Activated CD8-positive, alpha-beta T cell treated with anti-CD3 and anti-CD28 coated beads for 36 hours (primary cell): ENCODE results near the gene ALKBH3. TPM values are rescaled to one million over a fixed set of nuclear protein-coding genes. Genes with fewer than 3 reads are reported as not detected.

Experiments
- ATAC-seq: fragments of 200-7000 bp; cut with Tn5 transposase; one replicate; pipeline ENCODE4 v1.10.0; 2021; ENCODE audit warnings: mild to moderate bottlenecking, moderate library complexity
- CTCF ChIA-PET: fragments of 350-600 bp; sonication (Branson Sonifier 250); formaldehyde crosslinking; loops from one replicate; lab custom pipeline; 2021; ENCODE audit warnings: antibody characterized with exemption; lab: Charles Lee
- POLR2A ChIA-PET: fragments of 350-600 bp; sonication (Branson Sonifier 250); formaldehyde crosslinking; loops from one replicate; lab custom pipeline; 2021; ENCODE audit warnings: antibody characterized with exemption; lab: Charles Lee
- DNase-seq: peaks from one replicate; pipeline ENCODE4 v3.0.0-alpha.2; 2020
- H3K27ac Mint-ChIP-seq: one replicate; pipeline ENCODE4 v1.8.0; 2021; ENCODE audit warnings: mild to moderate bottlenecking, mixed read lengths
- H3K27me3 Mint-ChIP-seq: one replicate; pipeline ENCODE4 v1.8.0; 2021; ENCODE audit warnings: mixed read lengths
- H3K36me3 Mint-ChIP-seq: one replicate; pipeline ENCODE4 v1.8.0; 2021; ENCODE audit warnings: low read depth, mixed read lengths
- H3K4me1 Mint-ChIP-seq: one replicate; pipeline ENCODE4 v1.8.0; 2021; ENCODE audit warnings: low read depth, mixed read lengths
- H3K4me3 Mint-ChIP-seq: one replicate; pipeline ENCODE4 v1.8.0; 2021; ENCODE audit warnings: mild to moderate bottlenecking, moderate library complexity, mixed read lengths
- H3K9me3 Mint-ChIP-seq: one replicate; pipeline ENCODE4 v1.8.0; 2021; ENCODE audit warnings: mixed read lengths
- intact Hi-C: fragments of 100-400 bp; cut with micrococcal nuclease; formaldehyde crosslinking; loops from one replicate; pipeline ENCODE4 v1.10.0; 2022
- total RNA-seq, 2 experiments: library from RNA; stranded (reverse); gene quantifications; one replicate each; pipeline ENCODE4 v1.2.3, GENCODE V29; 2021
- TF ChIP-seq, protein P1 (sequence below): fragments of 200-600 bp; IDR thresholded peaks from one replicate; pipeline ENCODE4 v1.8.0; 2022; ENCODE audit warnings: antibody characterized with exemption, mild to moderate bottlenecking

ALKBH3 gene
- total RNA-seq, 2 experiments from 2014 or later = 40.1 to 48.4 TPM

DNA sequence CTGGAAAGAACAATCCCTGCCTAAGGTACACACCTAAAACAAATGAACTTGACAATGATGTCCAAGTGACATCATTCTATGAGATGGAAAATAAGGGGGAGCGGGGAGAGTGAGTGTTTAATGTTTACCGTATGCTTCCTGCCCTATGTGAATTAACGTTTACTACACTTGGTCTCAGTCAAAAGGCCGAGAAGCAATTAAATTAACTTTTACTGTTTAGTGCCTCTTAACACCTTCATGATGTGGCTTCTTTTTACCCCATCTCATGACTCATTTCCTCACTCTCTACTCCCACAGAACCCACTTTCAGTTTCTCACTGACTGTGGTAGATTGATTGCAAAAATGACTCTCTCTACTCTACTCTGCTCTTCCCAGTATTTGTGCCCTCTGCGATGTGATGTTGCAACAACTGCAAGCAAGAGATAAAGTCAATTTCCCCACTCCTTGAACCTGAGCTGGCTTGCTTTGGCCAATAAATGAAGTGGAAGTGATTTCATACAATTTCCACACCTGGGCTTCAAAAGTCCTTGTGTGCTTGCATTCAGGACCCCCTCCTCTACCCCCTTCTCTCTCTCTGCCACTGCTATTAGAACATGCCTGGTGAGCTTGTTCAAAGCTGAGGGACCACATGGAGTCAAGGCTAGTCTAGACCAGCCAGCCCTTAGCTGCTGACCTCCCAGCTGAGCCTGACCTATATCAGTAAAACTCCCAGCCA lies 11.6 kb upstream of the ALKBH3 start:
- Mint-ChIP-seq H3K27ac (peak overlapping the region; percentile 82), H3K36me3 (no peaks in the 10 kb centered on the region), H3K4me3 (peak overlapping the region; percentile 31), H3K27me3 (peaks cover 19% of the 10 kb centered on the region), H3K4me1 (peaks cover 30% of the 10 kb centered on the region), H3K9me3 (peaks cover 2% of the 10 kb centered on the region)
- ChIA-PET CTCF (interaction anchor here (0.9 to 3.8 kb wide), 2 partner anchors 21 to 43 kb away, joined by 4 to 15 read pairs; no protein-coding TSS in a partner anchor), POLR2A (interaction anchor here (0.7 to 1.0 kb wide), 2 partner anchors 9 to 229 kb away, joined by 3 read pairs; no protein-coding TSS in a partner anchor)
- intact Hi-C loops = loop anchor here (5.0 kb wide), 1 partner anchor 37 kb away; no protein-coding TSS in a partner anchor
- TF ChIP-seq, protein P1, sequence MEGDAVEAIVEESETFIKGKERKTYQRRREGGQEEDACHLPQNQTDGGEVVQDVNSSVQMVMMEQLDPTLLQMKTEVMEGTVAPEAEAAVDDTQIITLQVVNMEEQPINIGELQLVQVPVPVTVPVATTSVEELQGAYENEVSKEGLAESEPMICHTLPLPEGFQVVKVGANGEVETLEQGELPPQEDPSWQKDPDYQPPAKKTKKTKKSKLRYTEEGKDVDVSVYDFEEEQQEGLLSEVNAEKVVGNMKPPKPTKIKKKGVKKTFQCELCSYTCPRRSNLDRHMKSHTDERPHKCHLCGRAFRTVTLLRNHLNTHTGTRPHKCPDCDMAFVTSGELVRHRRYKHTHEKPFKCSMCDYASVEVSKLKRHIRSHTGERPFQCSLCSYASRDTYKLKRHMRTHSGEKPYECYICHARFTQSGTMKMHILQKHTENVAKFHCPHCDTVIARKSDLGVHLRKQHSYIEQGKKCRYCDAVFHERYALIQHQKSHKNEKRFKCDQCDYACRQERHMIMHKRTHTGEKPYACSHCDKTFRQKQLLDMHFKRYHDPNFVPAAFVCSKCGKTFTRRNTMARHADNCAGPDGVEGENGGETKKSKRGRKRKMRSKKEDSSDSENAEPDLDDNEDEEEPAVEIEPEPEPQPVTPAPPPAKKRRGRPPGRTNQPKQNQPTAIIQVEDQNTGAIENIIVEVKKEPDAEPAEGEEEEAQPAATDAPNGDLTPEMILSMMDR = no peak
- DNase-seq (peak; percentile 66), ATAC-seq (peak; percentile 95)

DNA sequence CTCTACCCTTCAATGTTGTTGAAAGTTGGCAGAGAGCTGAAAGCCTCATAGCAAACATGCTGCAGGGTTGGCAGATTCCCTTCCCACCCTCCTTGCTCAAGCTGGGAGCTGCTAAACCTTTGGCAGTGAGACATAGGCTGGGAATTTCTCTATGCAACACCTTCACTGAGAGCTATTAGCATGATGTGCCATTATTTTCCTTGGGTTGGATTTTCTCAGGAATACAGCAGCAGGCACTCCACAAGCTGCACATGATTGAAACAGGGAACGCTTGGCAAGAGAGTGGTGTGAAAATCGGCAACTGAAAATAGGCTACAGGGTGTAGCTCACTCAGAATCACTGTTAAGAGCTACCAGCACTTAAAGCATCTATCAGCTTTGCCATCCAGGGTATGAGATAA lies 9.6 kb upstream of the ALKBH3 start:
- intact Hi-C loops = no loop called here
- Mint-ChIP-seq H3K27me3 (peaks cover 21% of the 10 kb centered on the region), H3K9me3 (peaks cover 2% of the 10 kb centered on the region), H3K4me1 (peaks cover 29% of the 10 kb centered on the region), H3K27ac (no peak overlapping the region), H3K4me3 (no peak overlapping the region), H3K36me3 (no peaks in the 10 kb centered on the region)
- ChIA-PET POLR2A (interaction anchor here (0.6 kb wide), 1 partner anchor 167 kb away, joined by 3 read pairs; no protein-coding TSS in a partner anchor), CTCF (no interaction called here)
- no peak for DNase-seq
- no peak for ATAC-seq
- TF ChIP-seq, protein P1 = no peak

DNA sequence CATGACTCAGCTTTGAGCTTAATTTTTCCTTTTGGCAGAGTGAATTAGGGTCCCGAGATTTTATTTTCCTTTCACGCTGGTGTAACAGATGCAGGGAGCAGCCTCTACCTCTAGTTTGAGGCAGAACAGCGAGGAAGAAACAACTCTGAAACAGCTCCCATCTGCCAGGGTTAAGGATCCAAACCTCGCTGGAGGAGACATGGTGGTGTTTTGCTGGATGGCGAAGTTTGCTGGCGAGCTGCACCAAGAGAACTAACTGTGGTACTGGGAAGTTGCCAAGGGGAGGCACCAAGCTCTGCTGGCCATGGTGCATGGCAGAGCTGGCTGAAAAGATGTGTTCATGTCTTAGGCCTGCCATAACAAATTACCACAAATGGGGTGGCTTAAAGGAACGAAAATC lies 7.6 kb upstream of the ALKBH3 start:
- TF ChIP-seq, protein P1 = no peak
- intact Hi-C loops = no loop called here
- ATAC-seq (no peak), DNase-seq (no peak)
- H3K27me3 Mint-ChIP-seq = peaks cover 23% of the 10 kb centered on the region
- H3K9me3 Mint-ChIP-seq = no peaks in the 10 kb centered on the region
- no peak overlapping the region for H3K4me3 Mint-ChIP-seq
- POLR2A ChIA-PET = interaction anchor here (0.8 to 1.2 kb wide), 2 partner anchors 8 to 18 kb away, joined by 3 to 4 read pairs; partner anchors contain the start of gene ALKBH3
- peaks cover 23% of the 10 kb centered on the region for H3K4me1 Mint-ChIP-seq
- no peaks in the 10 kb centered on the region for H3K36me3 Mint-ChIP-seq
- no peak overlapping the region for H3K27ac Mint-ChIP-seq
- CTCF ChIA-PET = interaction anchor here (1.3 to 2.6 kb wide), 2 partner anchors 17 to 295 kb away, joined by 3 to 11 read pairs; no protein-coding TSS in a partner anchor

DNA sequence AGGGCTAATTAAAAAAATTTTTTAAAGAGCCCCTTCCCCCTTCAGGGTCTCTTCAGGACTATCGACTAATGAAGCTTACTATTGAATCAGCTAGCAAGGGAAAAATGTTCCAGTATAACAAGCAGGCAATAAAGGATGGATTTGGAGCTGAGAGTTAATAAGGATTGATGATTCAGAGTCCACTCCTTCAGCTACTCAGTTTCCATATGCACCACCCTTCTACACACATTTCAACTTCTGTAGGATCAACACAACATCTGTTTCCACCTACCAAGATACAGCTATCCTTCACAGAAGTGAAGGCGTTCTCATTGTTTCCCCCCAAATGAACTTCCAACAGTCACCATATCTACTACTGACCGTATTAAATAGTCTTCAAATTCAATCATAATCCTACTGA lies 6.6 kb upstream of the ALKBH3 start:
- ChIA-PET CTCF (interaction anchor here (1.3 to 2.6 kb wide), 2 partner anchors 15 to 296 kb away, joined by 3 to 11 read pairs; no protein-coding TSS in a partner anchor), POLR2A (no interaction called here)
- intact Hi-C loops = no loop called here
- Mint-ChIP-seq H3K27me3 (peaks cover 23% of the 10 kb centered on the region), H3K27ac (no peak overlapping the region), H3K4me3 (no peak overlapping the region), H3K9me3 (no peaks in the 10 kb centered on the region), H3K36me3 (no peaks in the 10 kb centered on the region), H3K4me1 (peaks cover 13% of the 10 kb centered on the region)
- ATAC-seq = no peak
- TF ChIP-seq, protein P1 = no peak
- no peak for DNase-seq

DNA sequence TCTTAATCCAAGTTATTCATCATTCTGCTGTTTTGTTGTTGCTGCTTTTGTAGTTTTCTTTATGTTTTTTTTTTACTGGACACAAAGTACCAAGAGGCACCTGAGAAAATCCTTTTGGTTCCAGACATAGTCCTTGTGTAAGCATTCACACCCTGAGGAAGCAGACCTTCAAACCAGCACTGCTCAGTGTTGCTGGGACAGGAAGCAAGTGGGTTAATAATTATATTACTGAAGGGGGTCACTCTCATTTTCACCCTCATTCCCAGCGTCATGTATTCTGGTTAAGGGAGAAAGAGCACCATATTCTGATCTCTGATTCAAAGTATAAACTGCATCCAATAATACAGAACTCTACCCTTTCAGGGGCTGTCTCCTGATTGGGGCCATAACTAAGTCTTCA lies 5.9 kb upstream of the ALKBH3 start:
- H3K36me3 Mint-ChIP-seq = no peaks in the 10 kb centered on the region
- ChIA-PET CTCF (no interaction called here), POLR2A (no interaction called here)
- H3K4me1 Mint-ChIP-seq = peaks cover 6% of the 10 kb centered on the region
- ATAC-seq (no peak), DNase-seq (no peak)
- H3K9me3 Mint-ChIP-seq = no peaks in the 10 kb centered on the region
- peaks cover 23% of the 10 kb centered on the region for H3K27me3 Mint-ChIP-seq
- intact Hi-C loops = no loop called here
- TF ChIP-seq, protein P1 = no peak
- H3K4me3 Mint-ChIP-seq = no peak overlapping the region
- no peak overlapping the region for H3K27ac Mint-ChIP-seq
